PC-3 (cell line): Measurements from ENCODE around the gene RMDN2. TPM values are rescaled to one million over a fixed set of nuclear protein-coding genes. Genes with fewer than 3 reads are reported as not detected.
"Not testable (repeated sequence)": the region's sequence is repeated elsewhere in the genome, so short reads cannot be mapped to it uniquely, and the experiment has no call there.

Experiments used
- ATAC-seq: fragments of 200-7000 bp; cut with Tn5 transposase; 2 replicates; pipeline ENCODE4 v1.9.1; 2020; ENCODE audit warnings: mild to moderate bottlenecking, moderate library complexity
- BruUV-seq: library from RNA; stranded (reverse); fragments of 400-500 nt; replicated peaks from 2 replicates; lab custom pipeline; 2021; lab: Mats Ljungman, UMichigan
- CTCF ChIA-PET: fragments of 300-600 bp; sonication (Branson Sonifier 250); formaldehyde crosslinking; loops from one replicate; lab custom pipeline; 2022; ENCODE audit warnings: antibody characterized with exemption; lab: Charles Lee
- POLR2A ChIA-PET: fragments of 300-600 bp; sonication (Branson Sonifier 250); formaldehyde crosslinking; loops from one replicate; lab custom pipeline; 2022; ENCODE audit warnings: antibody characterized with exemption; ENCODE audit not compliant: unreplicated experiment; lab: Charles Lee
- DNase-seq: peaks from one replicate; pipeline ENCODE4 v3.0.0-alpha.2; 2015
- H2AFZ ChIP-seq: fragments of 300-600 bp; sonication (generic); 2 replicates; pipeline ENCODE4 v1.6.0; 2016; ENCODE audit warnings: antibody characterized with exemption, low read length
- H3F3A ChIP-seq: fragments of 300-600 bp; sonication (generic); one replicate; pipeline ENCODE4 v1.6.0; 2017; ENCODE audit warnings: antibody characterized with exemption, low read length, control low read depth, mild to moderate bottlenecking; ENCODE audit not compliant: unreplicated experiment
- H3K27ac ChIP-seq: fragments of 300-600 bp; sonication (generic); 2 replicates; pipeline ENCODE4 v1.5.1; 2016; ENCODE audit warnings: mild to moderate bottlenecking, low read length
- H3K27me3 ChIP-seq: fragments of 300-600 bp; sonication (generic); 2 replicates; pipeline ENCODE4 v1.6.1; 2016; ENCODE audit warnings: low read length, mixed read lengths
- H3K36me3 ChIP-seq: fragments of 300-600 bp; sonication (generic); 2 replicates; pipeline ENCODE4 v1.6.1; 2016; ENCODE audit warnings: low read depth, mixed run types, low read length, mixed read lengths
- H3K4me1 ChIP-seq: fragments of 300-600 bp; sonication (generic); 2 replicates; pipeline ENCODE4 v1.5.1; 2016; ENCODE audit warnings: low read length; ENCODE audit not compliant: insufficient read depth
- H3K4me2 ChIP-seq: fragments of 300-600 bp; sonication (generic); 2 replicates; pipeline ENCODE4 v1.6.0; 2016; ENCODE audit warnings: low read length
- H3K4me3 ChIP-seq: fragments of 300-600 bp; sonication (generic); 2 replicates; pipeline ENCODE4 v1.5.1; 2016; ENCODE audit warnings: mild to moderate bottlenecking, low read length, mixed read lengths
- H3K79me2 ChIP-seq: fragments of 300-600 bp; sonication (generic); 2 replicates; pipeline ENCODE4 v1.6.1; 2017; ENCODE audit warnings: low read length, mixed read lengths
- H3K9ac ChIP-seq: fragments of 300-600 bp; sonication (generic); 2 replicates; pipeline ENCODE4 v1.6.0; 2016; ENCODE audit warnings: mild to moderate bottlenecking, low read length
- H3K9me2 ChIP-seq: fragments of 300-600 bp; sonication (generic); replicated peaks from 2 replicates; pipeline ENCODE4 v1.6.1; 2016; ENCODE audit warnings: mixed run types, low read length, mixed read lengths
- H3K9me3 ChIP-seq: fragments of 300-600 bp; sonication (generic); 2 replicates; pipeline ENCODE4 v1.6.1; 2016; ENCODE audit warnings: low read length, mixed read lengths
- H4K20me1 ChIP-seq: fragments of 300-600 bp; sonication (generic); 2 replicates; pipeline ENCODE4 v1.6.1; 2016; ENCODE audit warnings: low read length, mixed read lengths
- CTCF ChIP-seq: fragments of 300-600 bp; sonication (generic); conservative IDR thresholded peaks from 2 replicates; pipeline ENCODE4 v1.5.1; 2017; ENCODE audit warnings: antibody characterized with exemption, low read depth, mild to moderate bottlenecking, low read length
- EZH2 ChIP-seq: fragments of 300-600 bp; sonication (generic); IDR thresholded peaks from one replicate; pipeline ENCODE4 v1.6.1; 2017; ENCODE audit warnings: antibody characterized with exemption, mild to moderate bottlenecking, low read length; ENCODE audit not compliant: unreplicated experiment
- EZH2phosphoT487 ChIP-seq: fragments of 300-600 bp; sonication (generic); IDR thresholded peaks from 2 replicates; pipeline ENCODE4 v1.6.1; 2018; ENCODE audit warnings: mild to moderate bottlenecking, antibody characterized with exemption, low read length, borderline replicate concordance
- intact Hi-C: fragments of 100-400 bp; cut with micrococcal nuclease; formaldehyde crosslinking; loops from 2 replicates; pipeline ENCODE4 v1.9.0; 2023
- total RNA-seq: library from RNA; depleted of rRNA; stranded (reverse); fragments of >200 nt; gene quantifications from 2 replicates; pipeline ENCODE4 v1.2.3, GENCODE V29; 2014

RMDN2 gene
- total RNA-seq, 1 experiment from 2014 or later = 2.6 TPM

- Histone ChIP-seq H2AFZ (no peak overlapping the region), H3K9me2 (no peaks in the 10 kb centered on the region), H3K79me2 (no peaks in the 10 kb centered on the region), H3K36me3 (no peaks in the 10 kb centered on the region), H3K9ac (no peak overlapping the region), H3K9me3 (no peaks in the 10 kb centered on the region), H3K4me1 (no peaks in the 10 kb centered on the region), H4K20me1 (no peaks in the 10 kb centered on the region), H3K27me3 (no peaks in the 10 kb centered on the region), H3K27ac (no peak overlapping the region), H3K4me2 (no peak overlapping the region), H3F3A (no peaks in the 10 kb centered on the region), H3K4me3 (no peak overlapping the region)
- TF ChIP-seq EZH2phosphoT487 (no peak), EZH2 (no peak), CTCF (no peak)
- DNase-seq (no peak), ATAC-seq (no peak)
- intact Hi-C loops = no loop called here
- ChIA-PET POLR2A (no interaction called here), CTCF (no interaction called here)
- BruUV-seq = no TSS peak
These were observed 9.8 kb downstream of the RMDN2 start for GRCh38 chr2:37934591-37935513.

GRCh38 chr2:37937568-37937967 lies 12.5 kb downstream of the RMDN2 start:
- CTCF ChIA-PET, H3K9me2 ChIP-seq, BruUV-seq, H3K36me3 ChIP-seq, H3K79me2 ChIP-seq, H3K4me1 ChIP-seq, H3K27me3 ChIP-seq, H4K20me1 ChIP-seq, H2AFZ ChIP-seq, ATAC-seq, H3K27ac ChIP-seq, H3K4me3 ChIP-seq, DNase-seq, H3K9ac ChIP-seq, intact Hi-C loops, H3F3A ChIP-seq, H3K9me3 ChIP-seq, POLR2A ChIA-PET, H3K4me2 ChIP-seq: not testable (repeated sequence)

- H3K4me2 ChIP-seq, CTCF ChIA-PET, H3F3A ChIP-seq, H3K9ac ChIP-seq, BruUV-seq, H3K9me3 ChIP-seq, H3K4me3 ChIP-seq, H3K4me1 ChIP-seq, H3K27ac ChIP-seq, H4K20me1 ChIP-seq, DNase-seq, H2AFZ ChIP-seq, H3K79me2 ChIP-seq, H3K9me2 ChIP-seq, POLR2A ChIA-PET, intact Hi-C loops, H3K36me3 ChIP-seq, ATAC-seq, H3K27me3 ChIP-seq: not testable (repeated sequence)
These were observed 16.2 kb downstream of the RMDN2 start for GRCh38 chr2:37941267-37941666.
